H1 (cell line): ENCODE results near the gene CATSPERD.

Source experiments
- ATF3 ChIP-seq: IDR thresholded peaks from 2 replicates; pipeline ENCODE4 v1.6.1; 2011; ENCODE audit warnings: low read depth, mild to moderate bottlenecking, low read length; ENCODE audit not compliant: insufficient read depth
- CREB1 ChIP-seq: IDR thresholded peaks from 2 replicates; pipeline ENCODE4 v1.6.1; 2012; ENCODE audit warnings: inconsistent platforms
- CTCF ChIP-seq, 3 experiments: IDR thresholded peaks; 1 replicate in 2 of 3; 2 replicates in 1 of 3; pipeline versions ENCODE4 v1.5.1 to v1.6.1; 2011; ENCODE audit warnings: low read length in 3 of 3, mild to moderate bottlenecking in 3 of 3, inconsistent platforms in 2 of 3, low read depth in 1 of 3, moderate library complexity in 1 of 3; ENCODE audit not compliant: insufficient read depth in 1 of 3; ENCODE audit errors: control extremely low read depth in 1 of 3
- EZH2 ChIP-seq: fragments of 200-600 bp; sonication (generic); IDR thresholded peaks from 2 replicates; pipeline ENCODE4 v1.7.1; 2012; ENCODE audit warnings: low read depth, mild to moderate bottlenecking, moderate library complexity, low read length, inconsistent platforms; ENCODE audit not compliant: severe bottlenecking
- FOSL1 ChIP-seq: IDR thresholded peaks from 2 replicates; pipeline ENCODE4 v1.6.1; 2011; ENCODE audit warnings: mild to moderate bottlenecking, low read depth, low read length, moderate library complexity; ENCODE audit not compliant: insufficient read depth
- JUN ChIP-seq: IDR thresholded peaks from 2 replicates; pipeline ENCODE4 v1.6.1; 2011; ENCODE audit warnings: low read depth, mild to moderate bottlenecking, improper control_type of control experiment, low read length
- RAD21 ChIP-seq, 2 experiments: IDR thresholded peaks in 1 of 2; conservative IDR thresholded peaks in 1 of 2; 2 replicates each; pipeline ENCODE4 v1.6.1; 2011; ENCODE audit warnings: low read depth in 2 of 2, low read length in 2 of 2, improper control_type of control experiment in 1 of 2, inconsistent platforms in 1 of 2, mild to moderate bottlenecking in 1 of 2, moderate library complexity in 1 of 2
- SP1 ChIP-seq: IDR thresholded peaks from 2 replicates; pipeline ENCODE4 v1.6.1; 2011; ENCODE audit warnings: low read depth, low read length

- no peak for TF ChIP-seq JUN
- TF ChIP-seq CREB1 = no peak
- no peak for TF ChIP-seq RAD21 (IDR thresholded peaks at IDR 0.05 in 1 of 2, conservative IDR thresholded peaks at IDR 0.05 in 1 of 2; ENCODE audit: low read depth in 2 of 2, low read length in 2 of 2)
- no peak for TF ChIP-seq ATF3
- TF ChIP-seq CTCF (IDR thresholded peaks at IDR 0.05; ENCODE audit: control extremely low read depth in 1 of 3, insufficient read depth in 1 of 3, low read depth in 1 of 3, low read length in 3 of 3) = no peak
- TF ChIP-seq SP1 = no peak
- no peak for TF ChIP-seq EZH2
- TF ChIP-seq FOSL1 = no peak
Observed at GRCh38 chr19:5697022-5697889, 23.2 kb upstream of the CATSPERD start.
